Measurements from ENCODE around the gene FOXL2NB.
A peak's percentile ranks its signal among the peaks of the same experiment; 100 is the strongest.

FOXL2NB gene

DNA sequence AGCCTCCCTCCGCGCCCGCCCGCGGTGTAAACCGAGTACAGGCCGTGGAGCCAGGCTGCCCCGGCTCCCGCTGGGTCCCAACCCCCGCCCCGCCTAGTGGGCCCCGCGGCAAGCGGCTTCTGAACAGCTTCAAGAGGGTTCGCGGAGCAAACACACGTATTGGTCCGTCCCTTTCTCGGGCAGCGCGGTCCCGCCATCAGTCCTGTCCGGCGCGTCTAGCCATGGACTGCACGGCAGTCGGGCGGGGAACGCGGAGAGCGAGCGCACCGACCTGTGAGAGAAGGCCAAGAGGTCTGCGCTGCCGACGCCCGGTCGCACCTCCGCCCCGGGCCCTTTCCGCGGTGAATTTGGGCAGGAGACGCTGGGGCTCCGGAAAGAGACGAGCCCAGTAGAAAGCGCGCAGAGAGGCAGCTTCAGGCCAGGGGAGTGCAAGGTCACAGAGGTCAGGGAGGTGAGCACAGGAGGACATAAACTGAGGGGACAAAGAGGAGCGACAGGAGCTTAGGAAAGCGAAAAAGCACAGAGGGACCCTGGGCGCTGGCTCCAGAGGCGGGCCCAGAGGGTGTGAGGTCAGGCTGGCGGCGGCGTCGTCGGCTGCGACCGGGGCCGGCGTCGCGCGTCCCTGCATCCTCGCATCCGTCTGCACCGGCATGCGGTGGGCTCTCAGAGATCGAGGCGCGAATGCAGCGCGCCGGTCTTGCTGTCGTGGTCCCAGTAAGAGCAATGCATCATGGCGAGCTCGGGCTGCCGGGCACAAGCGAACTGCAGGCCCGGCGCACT is 1.9 kb upstream of the FOXL2NB start:
- TF ChIP-seq, protein P1, sequence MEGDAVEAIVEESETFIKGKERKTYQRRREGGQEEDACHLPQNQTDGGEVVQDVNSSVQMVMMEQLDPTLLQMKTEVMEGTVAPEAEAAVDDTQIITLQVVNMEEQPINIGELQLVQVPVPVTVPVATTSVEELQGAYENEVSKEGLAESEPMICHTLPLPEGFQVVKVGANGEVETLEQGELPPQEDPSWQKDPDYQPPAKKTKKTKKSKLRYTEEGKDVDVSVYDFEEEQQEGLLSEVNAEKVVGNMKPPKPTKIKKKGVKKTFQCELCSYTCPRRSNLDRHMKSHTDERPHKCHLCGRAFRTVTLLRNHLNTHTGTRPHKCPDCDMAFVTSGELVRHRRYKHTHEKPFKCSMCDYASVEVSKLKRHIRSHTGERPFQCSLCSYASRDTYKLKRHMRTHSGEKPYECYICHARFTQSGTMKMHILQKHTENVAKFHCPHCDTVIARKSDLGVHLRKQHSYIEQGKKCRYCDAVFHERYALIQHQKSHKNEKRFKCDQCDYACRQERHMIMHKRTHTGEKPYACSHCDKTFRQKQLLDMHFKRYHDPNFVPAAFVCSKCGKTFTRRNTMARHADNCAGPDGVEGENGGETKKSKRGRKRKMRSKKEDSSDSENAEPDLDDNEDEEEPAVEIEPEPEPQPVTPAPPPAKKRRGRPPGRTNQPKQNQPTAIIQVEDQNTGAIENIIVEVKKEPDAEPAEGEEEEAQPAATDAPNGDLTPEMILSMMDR (IDR thresholded peaks at IDR 0.05; ENCODE audit: insufficient read depth, low read length, poor library complexity, severe bottlenecking), result no peak
- no peak overlapping the region for H3K4me3 ChIP-seq (replicated peaks; ENCODE audit: low read depth, low read length)
- no peaks in the 10 kb centered on the region for H3K36me3 ChIP-seq (ENCODE audit: control insufficient read depth, insufficient read depth, low read length)
- peaks cover 5% of the 10 kb centered on the region for H3K27me3 ChIP-seq (replicated peaks; ENCODE audit: control insufficient read depth, insufficient read depth, low read length)
- no peak for DNase-seq (ENCODE audit: extremely low read depth, insufficient read length)

GRCh38 chr3:138945709-138946662 is 1.0 kb upstream of the FOXL2NB start:
- no peaks in the 10 kb centered on the region for H3K36me3 ChIP-seq (ENCODE audit: control insufficient read depth, insufficient read depth, low read length)
- TF ChIP-seq, protein P1 (IDR thresholded peaks at IDR 0.05; ENCODE audit: insufficient read depth, low read length, poor library complexity, severe bottlenecking), result no peak
- 0 out of 2 replicates have a peak overlapping the region, but pooled peaks have one; percentile 9 for H3K4me3 ChIP-seq (replicated peaks; ENCODE audit: low read depth, low read length)
- no peak for DNase-seq (ENCODE audit: extremely low read depth, insufficient read length)
- H3K27me3 ChIP-seq (replicated peaks; ENCODE audit: control insufficient read depth, insufficient read depth, low read length), result peaks cover 6% of the 10 kb centered on the region

- Histone ChIP-seq H3K36me3 (ENCODE audit: control insufficient read depth, insufficient read depth, low read length) (no peaks in the 10 kb centered on the region), H3K4me3 (replicated peaks; ENCODE audit: low read depth, low read length) (no peak overlapping the region; the same call in 1 of the 2 replicates), H3K27me3 (replicated peaks; ENCODE audit: control insufficient read depth, insufficient read depth, low read length) (peaks cover 8% of the 10 kb centered on the region)
- TF ChIP-seq, protein P1 (IDR thresholded peaks at IDR 0.05; ENCODE audit: insufficient read depth, low read length, poor library complexity, severe bottlenecking), result no peak
- DNase-seq (ENCODE audit: extremely low read depth, insufficient read length), result no peak
These were observed 591 bp downstream of the FOXL2NB start for GRCh38 chr3:138947495-138948121.

GRCh38 chr3:138948371-138949001 is 1.5 kb downstream of the FOXL2NB start:
- no peak overlapping the region for H3K4me3 ChIP-seq (replicated peaks; ENCODE audit: low read depth, low read length)
- peaks cover 5% of the 10 kb centered on the region for H3K27me3 ChIP-seq (replicated peaks; ENCODE audit: control insufficient read depth, insufficient read depth, low read length)

DNA sequence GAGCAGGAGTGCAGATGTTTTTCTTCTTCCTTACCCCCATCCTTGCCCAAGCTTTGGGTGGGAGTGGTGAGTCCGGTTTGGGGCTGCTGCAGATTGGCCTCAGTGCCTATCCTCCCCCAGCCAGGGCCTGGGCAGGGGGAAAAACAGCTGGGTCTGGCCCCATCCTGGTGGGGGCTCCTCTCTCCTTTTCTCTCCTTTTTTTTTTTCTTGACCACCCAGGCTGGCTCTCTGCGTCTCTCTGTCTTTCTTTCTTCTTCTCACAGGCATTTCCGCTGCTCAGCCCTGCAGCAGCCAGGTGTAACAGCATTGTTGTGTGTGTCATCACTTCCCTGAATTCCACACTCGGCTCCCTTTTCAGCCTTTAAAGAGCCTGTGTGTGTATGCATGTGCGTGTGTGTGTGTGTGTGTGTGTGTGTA is 2.0 kb downstream of the FOXL2NB start:
- peaks cover 5% of the 10 kb centered on the region for H3K27me3 ChIP-seq (replicated peaks; ENCODE audit: control insufficient read depth, insufficient read depth, low read length)

More at GRCh38 chr3:138948371-138949001, 1.5 kb downstream of the FOXL2NB start:
- TF ChIP-seq, protein P1 (IDR thresholded peaks at IDR 0.05; ENCODE audit: insufficient read depth, low read length, poor library complexity, severe bottlenecking), result no peak
- no peak for DNase-seq (ENCODE audit: extremely low read depth, insufficient read length)
- no peaks in the 10 kb centered on the region for H3K36me3 ChIP-seq (ENCODE audit: control insufficient read depth, insufficient read depth, low read length)

More for the DNA sequence above, 2.0 kb downstream of the FOXL2NB start:
- no peaks in the 10 kb centered on the region for H3K36me3 ChIP-seq (ENCODE audit: control insufficient read depth, insufficient read depth, low read length)
- H3K4me3 ChIP-seq (replicated peaks; ENCODE audit: low read depth, low read length), result no peak overlapping the region
- DNase-seq (ENCODE audit: extremely low read depth, insufficient read length), result no peak
- TF ChIP-seq, protein P1 (IDR thresholded peaks at IDR 0.05; ENCODE audit: insufficient read depth, low read length, poor library complexity, severe bottlenecking), result no peak
